ENCODE measurements around the gene RPP30.
"Not testable (repeated sequence)": the region's sequence is repeated elsewhere in the genome, so short reads cannot be mapped to it uniquely, and the experiment has no call there.

The RPP30 gene

DNA sequence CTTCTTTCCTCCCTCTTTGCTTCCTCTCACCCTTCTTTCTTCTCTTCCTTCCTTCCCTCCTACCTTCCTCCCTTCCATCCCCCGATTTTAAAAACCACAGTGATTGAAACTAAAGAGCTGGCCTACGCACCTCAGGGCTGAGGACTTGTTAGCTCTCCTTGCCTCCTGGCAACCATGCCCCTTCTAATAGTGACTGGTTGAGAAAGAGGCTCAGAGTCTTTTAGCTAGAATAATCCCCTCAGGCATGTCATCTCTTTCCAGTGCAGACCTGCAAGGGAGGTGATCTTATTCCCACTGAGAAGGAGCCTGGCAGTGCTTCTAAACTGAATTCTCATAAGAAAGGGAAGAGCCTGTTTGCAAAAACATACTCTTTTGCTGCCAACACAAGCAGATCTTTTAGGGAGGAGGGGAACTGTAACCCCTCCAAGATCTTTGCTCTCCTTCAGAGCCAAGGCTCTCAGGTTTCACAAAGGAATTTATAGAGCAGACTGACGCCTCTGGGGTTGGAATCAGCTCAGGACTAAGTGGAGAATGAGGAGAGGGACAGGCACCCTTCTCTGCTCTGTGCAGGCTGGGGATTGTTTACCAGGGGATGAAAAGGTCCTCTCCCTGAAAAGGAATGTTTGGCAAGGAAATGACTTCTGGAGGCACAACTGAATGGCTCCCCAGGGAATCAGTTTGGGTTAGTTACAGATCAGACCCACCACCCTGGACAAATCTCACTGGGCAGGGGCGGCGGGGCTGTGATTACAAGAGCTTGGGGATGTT lies 58.5 kb downstream of the RPP30 start:
- CTCF ChIA-PET, result interaction anchor here (0.6 to 1.2 kb wide), 3 partner anchors 19 to 321 kb away, joined by 3 read pairs; no protein-coding TSS in a partner anchor
- Mint-ChIP-seq H3K27me3 (peaks cover 19% of the 10 kb centered on the region), H3K9me3 (no peaks in the 10 kb centered on the region)

DNA sequence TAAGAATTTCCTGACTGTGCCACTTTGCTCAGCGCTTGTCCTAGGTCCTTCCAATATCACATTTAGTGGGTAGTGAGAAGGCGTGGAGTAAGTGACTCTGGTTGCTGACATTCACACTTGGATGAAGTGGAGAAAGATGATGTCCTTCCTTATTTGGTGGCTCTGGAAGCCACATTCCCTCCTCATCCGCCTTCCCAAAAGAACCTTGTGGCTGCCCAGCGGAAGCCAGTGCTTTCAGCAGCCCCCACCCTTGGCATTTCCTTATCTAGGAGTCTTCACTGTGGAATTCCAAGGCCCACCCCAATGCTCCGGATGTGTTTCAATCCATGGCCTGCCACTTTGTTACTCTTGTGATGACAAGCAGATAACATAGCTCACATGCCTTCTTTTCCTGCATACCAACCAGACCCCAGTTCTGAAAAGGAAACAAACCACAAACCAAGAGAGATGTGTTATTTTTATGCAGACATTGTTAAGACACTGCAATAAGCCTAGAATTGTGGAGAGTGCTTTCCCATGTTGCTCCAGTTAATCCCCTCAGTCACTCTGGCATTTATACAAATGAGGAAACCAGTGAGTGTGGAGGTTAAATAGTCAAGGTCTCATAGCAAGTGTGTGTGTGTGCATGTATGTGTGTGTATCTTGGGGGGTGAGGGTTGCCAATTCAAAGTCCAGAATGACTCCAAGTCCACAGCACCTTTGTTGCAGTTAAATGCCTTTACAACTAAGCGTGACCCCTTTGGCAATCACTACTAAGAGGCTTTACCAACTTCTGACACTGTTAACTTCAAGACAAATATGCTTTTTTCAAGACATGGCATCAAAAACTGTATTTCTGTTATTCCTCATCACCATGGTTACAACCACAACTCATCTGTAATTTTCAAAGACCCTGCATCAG lies 59.4 kb downstream of the RPP30 start:
- no peaks in the 10 kb centered on the region for H3K9me3 Mint-ChIP-seq
- CTCF ChIA-PET, result interaction anchor here (1.2 kb wide), 1 partner anchor 20 kb away, joined by 3 read pairs; no protein-coding TSS in a partner anchor

More for the DNA sequence above, 58.5 kb downstream of the RPP30 start:
- peaks cover under 1% of the 10 kb centered on the region for H3K4me1 Mint-ChIP-seq
- no peak for DNase-seq
- H3K4me3 Mint-ChIP-seq, result no peak overlapping the region
- H3K27ac Mint-ChIP-seq, result no peak overlapping the region
- H3K36me3 Mint-ChIP-seq, result no peaks in the 10 kb centered on the region

DNA sequence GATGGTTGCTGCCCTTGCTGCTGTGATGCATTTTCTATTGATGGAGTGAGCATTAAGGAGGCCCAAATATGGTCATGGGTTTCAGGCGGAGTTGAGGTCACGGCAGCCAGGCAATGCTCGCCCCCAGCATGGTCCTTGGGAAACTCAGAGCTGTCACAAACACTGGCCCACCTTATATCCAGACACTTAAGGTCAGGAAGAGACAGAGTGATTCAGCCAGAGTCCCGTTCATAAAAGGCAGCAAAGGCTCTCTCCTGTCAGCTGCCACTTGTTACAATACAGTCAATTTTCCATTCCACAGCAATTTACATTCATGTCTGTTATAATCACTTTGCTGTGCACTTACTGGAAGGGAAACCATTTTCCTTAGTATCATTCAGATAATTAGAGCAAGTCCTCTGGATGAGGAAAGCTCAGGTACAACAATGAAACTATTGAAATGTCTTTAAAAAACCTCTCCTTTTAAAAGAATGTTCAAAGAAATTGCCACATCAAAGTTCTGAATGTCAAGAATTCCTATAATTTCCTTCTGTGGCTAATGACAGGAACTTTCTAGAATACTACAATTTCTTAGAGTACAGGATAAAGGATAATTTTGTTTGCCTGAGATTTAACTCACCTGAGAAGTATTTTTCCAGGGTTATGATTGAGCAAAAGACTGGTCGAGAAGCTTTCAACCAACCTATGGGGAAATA lies 64.0 kb downstream of the RPP30 start:
- Mint-ChIP-seq H3K27me3 (peaks cover 13% of the 10 kb centered on the region), H3K4me1 (peaks cover 6% of the 10 kb centered on the region), H3K27ac (no peak overlapping the region), H3K36me3 (no peaks in the 10 kb centered on the region), H3K4me3 (no peak overlapping the region), H3K9me3 (no peaks in the 10 kb centered on the region)
- CTCF ChIA-PET, result interaction anchor here (1.6 kb wide), 1 partner anchor 24 kb away, joined by 6 read pairs; no protein-coding TSS in a partner anchor
- DNase-seq, result no peak

More for the DNA sequence above, 59.4 kb downstream of the RPP30 start:
- H3K4me3 Mint-ChIP-seq, result no peak overlapping the region
- H3K36me3 Mint-ChIP-seq, result no peaks in the 10 kb centered on the region
- no peak for DNase-seq
- H3K4me1 Mint-ChIP-seq, result peaks cover 6% of the 10 kb centered on the region
- peaks cover 19% of the 10 kb centered on the region for H3K27me3 Mint-ChIP-seq
- no peak overlapping the region for H3K27ac Mint-ChIP-seq

DNA sequence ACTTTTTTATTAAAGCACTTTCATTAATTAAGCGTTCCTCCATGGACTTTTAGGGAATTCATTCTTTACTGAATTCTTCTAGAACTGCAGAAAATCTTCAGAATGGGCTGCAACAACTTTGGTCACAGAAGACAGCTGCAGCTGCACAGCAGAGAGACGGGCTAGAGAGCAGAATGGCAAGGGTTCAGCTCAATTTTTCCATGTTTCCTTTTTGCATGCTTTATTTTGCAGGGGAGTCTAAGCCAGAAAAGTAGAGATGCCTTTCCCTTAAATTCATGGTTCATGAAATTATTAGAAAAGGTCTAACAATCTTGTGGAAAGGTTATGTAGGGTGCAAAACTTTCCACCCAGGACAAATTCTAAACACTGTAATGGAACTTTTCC lies 64.5 kb downstream of the RPP30 start:
- CTCF ChIA-PET, result interaction anchor here (1.1 to 1.6 kb wide), 2 partner anchors 25 to 69 kb away, joined by 3 to 6 read pairs; no protein-coding TSS in a partner anchor
- H3K36me3 Mint-ChIP-seq, result no peaks in the 10 kb centered on the region
- no peak overlapping the region for H3K4me3 Mint-ChIP-seq
- no peaks in the 10 kb centered on the region for H3K9me3 Mint-ChIP-seq
- peaks cover 6% of the 10 kb centered on the region for H3K4me1 Mint-ChIP-seq
- H3K27ac Mint-ChIP-seq, result no peak overlapping the region
- DNase-seq, result no peak
- H3K27me3 Mint-ChIP-seq, result peaks cover 7% of the 10 kb centered on the region

DNA sequence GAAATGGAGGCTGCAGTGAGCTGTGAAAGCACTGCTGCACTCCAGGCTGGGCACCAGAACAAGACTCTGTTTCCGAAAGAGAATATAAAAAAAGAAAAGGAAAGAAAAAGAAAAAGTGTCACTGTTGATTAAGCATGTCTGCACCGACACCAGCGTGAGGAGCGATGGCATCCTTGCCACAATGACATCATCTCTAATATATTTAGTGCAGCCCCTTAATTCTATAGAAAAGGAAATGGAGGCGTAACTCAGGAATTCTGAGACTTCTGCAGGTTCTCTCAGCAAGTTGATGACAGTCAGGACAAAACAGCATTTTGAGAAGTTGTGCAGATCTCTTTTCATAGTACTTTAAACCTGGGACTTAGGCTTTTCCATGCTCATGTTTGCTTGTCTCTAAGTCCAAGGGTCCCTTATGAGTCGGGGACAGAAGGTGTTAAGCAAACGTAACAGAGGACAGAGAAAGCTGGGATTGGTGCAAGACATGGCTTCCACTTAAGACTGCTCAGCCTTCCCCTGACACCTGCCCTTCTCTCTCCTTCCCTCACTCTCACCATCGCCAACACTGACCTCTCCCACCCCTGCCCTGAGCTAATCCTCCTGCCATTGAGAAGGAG lies 66.0 kb downstream of the RPP30 start:
- Mint-ChIP-seq H3K4me1 (peaks cover 6% of the 10 kb centered on the region), H3K4me3 (no peak overlapping the region), H3K27ac (no peak overlapping the region), H3K36me3 (no peaks in the 10 kb centered on the region), H3K27me3 (peaks cover 4% of the 10 kb centered on the region), H3K9me3 (no peaks in the 10 kb centered on the region)
- no peak for DNase-seq
- CTCF ChIA-PET, result interaction anchor here (1.0 to 1.8 kb wide), 3 partner anchors 26 to 69 kb away, joined by 3 to 5 read pairs (median 3); no protein-coding TSS in a partner anchor

DNA sequence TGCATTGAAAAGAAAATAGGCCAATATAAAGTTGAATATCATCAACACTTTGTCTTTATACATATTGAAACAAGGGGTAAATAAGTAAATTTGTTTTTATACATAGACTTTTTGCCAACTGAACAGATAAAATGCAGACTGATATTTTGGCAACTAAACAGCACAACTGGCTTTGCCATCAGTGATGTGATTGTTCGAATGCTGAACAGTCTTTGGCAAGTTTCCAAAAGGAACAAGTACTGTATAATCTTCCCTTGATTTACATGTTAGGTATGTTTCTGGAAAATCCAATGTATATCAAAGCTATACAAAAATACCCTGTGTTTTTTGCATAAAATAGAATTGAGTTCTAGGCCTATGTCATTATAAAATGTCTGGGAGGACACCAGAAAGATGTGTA lies 67.3 kb downstream of the RPP30 start:
- no peak for DNase-seq
- Mint-ChIP-seq H3K27me3 (peaks cover 4% of the 10 kb centered on the region), H3K36me3 (no peaks in the 10 kb centered on the region), H3K9me3 (no peaks in the 10 kb centered on the region), H3K27ac (no peak overlapping the region), H3K4me3 (no peak overlapping the region), H3K4me1 (peaks cover 6% of the 10 kb centered on the region)
- CTCF ChIA-PET, result interaction anchor here (1.0 kb wide), 1 partner anchor 67 kb away, joined by 3 read pairs; no protein-coding TSS in a partner anchor

DNA sequence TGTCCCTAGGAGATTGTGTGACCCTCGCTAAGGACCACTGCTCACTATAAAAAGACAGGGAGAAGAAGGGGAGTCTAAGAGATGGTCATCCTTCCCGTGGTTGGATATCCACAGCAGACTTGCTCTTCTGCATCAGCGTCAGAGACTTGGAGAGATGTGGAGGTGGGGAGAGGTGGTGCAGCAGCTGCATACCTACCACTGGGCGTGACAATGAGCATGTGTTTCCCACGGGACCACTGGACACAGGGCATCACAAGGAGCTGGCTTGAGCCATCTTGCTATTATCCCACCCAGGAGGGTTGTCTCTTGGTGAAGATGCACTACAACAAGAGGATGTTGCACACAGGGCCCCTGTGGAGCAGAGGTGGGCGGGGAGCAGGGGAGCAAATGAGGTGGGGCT lies 67.9 kb downstream of the RPP30 start:
- DNase-seq, result no peak
- Mint-ChIP-seq H3K27ac (no peak overlapping the region), H3K9me3 (no peaks in the 10 kb centered on the region), H3K4me3 (no peak overlapping the region), H3K4me1 (peaks cover 6% of the 10 kb centered on the region), H3K36me3 (no peaks in the 10 kb centered on the region), H3K27me3 (peaks cover 4% of the 10 kb centered on the region)
- CTCF ChIA-PET, result no interaction called here

DNA sequence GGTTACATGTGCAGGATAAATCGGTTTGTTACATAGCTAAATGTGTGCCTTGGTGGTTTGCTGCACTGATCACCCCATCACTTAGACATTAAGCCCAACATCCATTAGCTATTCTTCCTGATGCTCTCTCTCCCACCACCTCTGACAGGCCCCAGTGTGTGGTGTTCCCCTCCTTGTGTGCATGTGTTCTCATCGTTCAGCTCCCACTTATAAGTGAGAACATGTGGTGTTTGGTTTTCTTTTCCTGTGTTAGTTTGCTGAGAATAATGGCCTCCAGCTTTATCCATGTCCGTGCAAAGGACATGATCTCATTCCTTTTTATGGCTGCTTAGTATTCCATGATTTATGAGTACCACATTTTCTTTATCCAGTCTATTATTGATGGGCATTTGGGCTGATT lies 71.2 kb downstream of the RPP30 start:
- CTCF ChIA-PET, result interaction anchor here (1.5 kb wide), 1 partner anchor 32 kb away, joined by 7 read pairs; no protein-coding TSS in a partner anchor
- peaks cover 17% of the 10 kb centered on the region for H3K4me1 Mint-ChIP-seq
- H3K36me3 Mint-ChIP-seq, H3K27ac Mint-ChIP-seq, H3K9me3 Mint-ChIP-seq, DNase-seq, H3K4me3 Mint-ChIP-seq, H3K27me3 Mint-ChIP-seq: not testable (repeated sequence)

DNA sequence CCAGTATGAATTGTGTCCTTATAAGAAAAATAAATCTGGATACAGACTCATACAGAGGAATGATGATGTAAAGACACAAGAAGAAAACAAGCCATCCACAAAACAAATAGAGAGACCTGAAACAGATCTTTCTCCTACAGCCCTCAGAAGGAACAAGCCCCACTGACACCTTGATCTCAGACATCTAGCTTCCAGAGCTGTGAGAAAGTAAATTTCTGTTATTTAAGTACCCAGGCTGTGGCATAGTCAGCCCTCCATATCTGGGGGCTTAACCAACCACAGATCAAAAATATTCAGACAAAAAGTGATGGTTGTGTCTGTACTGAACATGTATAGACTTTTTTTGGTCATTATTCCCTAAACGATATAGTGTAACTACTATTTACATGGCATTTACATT lies 73.0 kb downstream of the RPP30 start:
- no peak for DNase-seq
- H3K27me3 Mint-ChIP-seq, result peaks cover 3% of the 10 kb centered on the region
- peaks cover 17% of the 10 kb centered on the region for H3K4me1 Mint-ChIP-seq
- H3K4me3 Mint-ChIP-seq, result no peak overlapping the region
- no peak overlapping the region for H3K27ac Mint-ChIP-seq
- CTCF ChIA-PET, result interaction anchor here (3.6 kb wide), 1 partner anchor 33 kb away, joined by 26 read pairs; no protein-coding TSS in a partner anchor
- no peaks in the 10 kb centered on the region for H3K36me3 Mint-ChIP-seq
- H3K9me3 Mint-ChIP-seq, result no peaks in the 10 kb centered on the region

DNA sequence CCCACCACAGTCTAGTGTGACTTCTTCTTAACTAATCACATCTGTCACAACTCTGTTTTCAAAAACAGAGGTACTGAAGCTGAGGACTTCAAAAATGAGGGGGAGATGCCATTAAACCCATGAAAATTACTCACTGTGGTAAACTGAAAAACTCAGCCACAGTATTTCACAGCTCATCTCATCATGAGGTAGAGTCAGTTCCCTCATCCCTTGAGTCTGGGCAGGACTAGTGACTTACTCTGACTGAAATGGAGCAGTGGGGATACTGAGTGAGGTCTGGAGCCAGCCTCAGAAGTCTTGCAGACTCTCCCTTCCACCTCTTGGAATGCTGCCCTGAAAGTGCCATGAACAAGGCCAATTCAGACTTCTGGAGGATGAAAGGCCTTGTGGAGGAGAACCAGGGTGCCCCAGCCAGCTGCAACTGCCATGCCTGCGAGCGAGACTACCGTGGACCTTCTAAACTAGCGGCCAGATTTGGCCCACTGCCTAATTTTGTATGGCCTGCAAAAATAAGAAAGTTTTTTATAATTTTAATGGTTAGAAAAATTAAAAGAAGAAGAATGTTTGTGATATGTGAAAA lies 73.8 kb downstream of the RPP30 start:
- CTCF ChIA-PET, result interaction anchor here (1.2 to 3.6 kb wide), 2 partner anchors 34 to 66 kb away, joined by 3 to 26 read pairs; no protein-coding TSS in a partner anchor
- H3K27ac Mint-ChIP-seq, result peak overlapping the region; percentile 7
- no peaks in the 10 kb centered on the region for H3K27me3 Mint-ChIP-seq
- DNase-seq, result no peak
- no peaks in the 10 kb centered on the region for H3K9me3 Mint-ChIP-seq
- no peaks in the 10 kb centered on the region for H3K36me3 Mint-ChIP-seq
- H3K4me3 Mint-ChIP-seq, result no peak overlapping the region
- H3K4me1 Mint-ChIP-seq, result peaks cover 17% of the 10 kb centered on the region

DNA sequence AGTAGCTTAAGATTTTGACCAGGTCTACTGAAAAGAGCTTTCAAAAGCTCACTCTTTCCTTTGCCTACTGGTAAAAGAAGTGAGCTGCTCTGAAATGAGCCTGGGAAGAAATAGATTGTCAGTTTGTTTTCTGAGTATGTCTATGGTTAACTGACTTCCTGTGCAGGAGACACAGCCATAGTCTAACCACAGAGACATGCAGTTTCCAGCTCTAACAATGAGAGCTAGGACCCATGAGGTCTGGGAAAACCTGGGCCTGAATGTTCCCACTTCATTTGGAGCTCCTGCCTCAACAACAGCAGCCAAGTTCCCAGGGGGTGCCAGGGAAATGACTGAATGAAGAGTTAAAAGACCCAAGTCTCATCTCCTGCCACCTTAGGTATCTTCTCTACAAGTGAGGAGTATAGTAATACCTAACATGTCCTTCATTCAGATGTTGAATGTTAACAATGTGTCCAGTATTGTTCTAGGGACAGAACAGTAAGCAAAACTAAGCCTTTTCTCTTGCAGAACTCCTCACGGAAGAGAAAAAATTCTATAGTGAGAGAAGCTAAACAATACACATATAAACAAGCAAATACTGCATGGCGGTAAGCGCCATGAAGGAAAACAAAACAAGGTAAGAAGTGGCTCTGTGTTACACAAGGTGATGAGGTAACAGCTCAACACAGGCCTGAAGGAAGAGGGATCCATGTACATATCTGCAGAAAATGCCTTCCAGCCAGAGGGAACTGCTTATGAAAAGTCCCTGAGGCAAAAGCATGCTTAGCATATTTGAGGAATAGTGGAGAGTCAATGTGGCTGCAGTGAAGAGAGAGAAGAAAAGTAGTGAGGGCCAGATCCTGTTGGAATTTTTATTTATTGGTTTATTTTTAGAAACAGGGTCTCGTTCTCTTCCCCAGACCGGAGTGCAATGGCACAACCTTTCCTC lies 75.5 kb downstream of the RPP30 start:
- no peaks in the 10 kb centered on the region for H3K9me3 Mint-ChIP-seq
- CTCF ChIA-PET, result interaction anchor here (0.8 to 3.6 kb wide), 5 partner anchors 23 to 197 kb away, joined by 3 to 26 read pairs (median 6); no protein-coding TSS in a partner anchor
- peak; percentile 25 for DNase-seq

More for the DNA sequence above, 75.5 kb downstream of the RPP30 start:
- Mint-ChIP-seq H3K36me3 (no peaks in the 10 kb centered on the region), H3K27me3 (no peaks in the 10 kb centered on the region), H3K4me3 (no peak overlapping the region), H3K27ac (peak overlapping the region; percentile 56), H3K4me1 (peaks cover 17% of the 10 kb centered on the region)

All from activated naive CD4-positive, alpha-beta T cell treated with anti-CD3 and anti-CD28 coated beads, Interleukin-2, amount 10 ng/mL, durations not matched to agents 7 days and 5 days (primary cell).